Fibroblast of lung (primary cell): ENCODE results near the gene AKAP7. TPM values are rescaled to one million over a fixed set of nuclear protein-coding genes. Genes with fewer than 3 reads are reported as not detected.

Experiments used
- DNase-seq, 2 donors: peaks; one replicate each; pipeline versions ENCODE4 v3.0.0 to v3.0.0-alpha.2; 2010; ENCODE audit warnings: low read depth in 2 of 2
- H2AFZ ChIP-seq: 2 replicates; pipeline ENCODE4 v1.5.1; 2012; ENCODE audit warnings: low read length, control low read depth, inconsistent platforms
- H3K27ac ChIP-seq: 2 replicates; pipeline ENCODE4 v1.5.1; 2011; ENCODE audit warnings: low read length, control low read depth; ENCODE audit not compliant: insufficient read depth
- H3K27me3 ChIP-seq: 2 replicates; pipeline ENCODE4 v1.5.1; 2011; ENCODE audit warnings: mild to moderate bottlenecking, low read length; ENCODE audit not compliant: control insufficient read depth, insufficient read depth
- H3K36me3 ChIP-seq: 2 replicates; pipeline ENCODE4 v1.5.1; 2011; ENCODE audit warnings: low read length; ENCODE audit not compliant: control insufficient read depth, insufficient read depth
- H3K4me1 ChIP-seq: 2 replicates; pipeline ENCODE4 v1.5.1; 2011; ENCODE audit warnings: low read length; ENCODE audit not compliant: control insufficient read depth, insufficient read depth; ENCODE audit errors: extremely low read depth
- H3K4me2 ChIP-seq: 2 replicates; pipeline ENCODE4 v1.5.1; 2011; ENCODE audit warnings: low read length, control low read depth; ENCODE audit not compliant: insufficient read depth; ENCODE audit errors: extremely low read depth
- H3K4me3 ChIP-seq, 4 experiments: fragments of 200-600 bp in 1 of 4; sonication (generic) in 1 of 4; replicated peaks in 1 of 4; 2 replicates each; pipeline ENCODE4 v1.5.1; 2011 to 2016; ENCODE audit warnings: low read length in 4 of 4, low read depth in 3 of 4, mild to moderate bottlenecking in 3 of 4, control low read depth in 2 of 4, inconsistent platforms in 1 of 4, mixed read lengths in 1 of 4; ENCODE audit not compliant: insufficient read depth in 1 of 4; ENCODE audit errors: control extremely low read depth in 1 of 4
- H3K79me2 ChIP-seq: 2 replicates; pipeline ENCODE4 v1.5.1; 2012; ENCODE audit warnings: mild to moderate bottlenecking, low read length, inconsistent platforms; ENCODE audit not compliant: control insufficient read depth, insufficient read depth
- H3K9ac ChIP-seq: 2 replicates; pipeline ENCODE4 v1.5.1; 2011; ENCODE audit warnings: mild to moderate bottlenecking, low read length, control low read depth; ENCODE audit not compliant: insufficient read depth
- H3K9me3 ChIP-seq: 2 replicates; pipeline ENCODE4 v1.5.1; 2012; ENCODE audit warnings: low read depth, low read length; ENCODE audit not compliant: control insufficient read depth, insufficient read depth
- H4K20me1 ChIP-seq: 2 replicates; pipeline ENCODE4 v1.5.1; 2011; ENCODE audit warnings: low read length; ENCODE audit not compliant: control insufficient read depth, insufficient read depth; ENCODE audit errors: extremely low read depth
- CTCF ChIP-seq, 2 donors: IDR thresholded peaks in 1 of 2; conservative IDR thresholded peaks in 1 of 2; 1 replicate in 1 of 2; 2 replicates in 1 of 2; pipeline ENCODE4 v1.5.1; 2011 to 2012; ENCODE audit warnings: low read length in 2 of 2, control low read depth in 1 of 2, inconsistent platforms in 1 of 2, low read depth in 1 of 2, mild to moderate bottlenecking in 1 of 2
- EZH2 ChIP-seq: IDR thresholded peaks from 2 replicates; pipeline ENCODE4 v1.5.1; 2012; ENCODE audit warnings: low read length, control low read depth, mild to moderate bottlenecking; ENCODE audit errors: missing control alignments
- polyA plus RNA-seq, 2 donors: library from polyadenylated mRNA; depleted of rRNA in 1 of 2; stranded (reverse) in 1 of 2; unstranded in 1 of 2; fragments of >200 nt; gene quantifications; 2 replicates each; pipeline ENCODE4 v1.2.1, GENCODE V29; 2011 to 2012; ENCODE audit warnings: missing spikeins in 1 of 2
- total RNA-seq: library from RNA; depleted of rRNA; stranded (reverse); fragments of >200 nt; gene quantifications from 2 replicates; pipeline ENCODE4 v1.2.1, GENCODE V29; 2014

Gene AKAP7
- total and polyA plus RNA-seq, 2 donors (not counting 1 experiment from before 2014, with no cell fraction given) = 3.1 to 5.8 TPM

GRCh38 chr6:131303338-131303930, 168.2 kb downstream of the AKAP7 start:
- H3K79me2 ChIP-seq = no peaks in the 10 kb centered on the region
- no peak overlapping the region for H3K27ac ChIP-seq
- DNase-seq = no peak
- no peaks in the 10 kb centered on the region for H3K4me1 ChIP-seq
- TF ChIP-seq EZH2 (no peak), CTCF (conservative IDR thresholded peaks at IDR 0.05 in 1 of 2, IDR thresholded peaks at IDR 0.05 in 1 of 2; ENCODE audit: low read depth in 1 of 2, low read length in 2 of 2) (no peak)
- H3K4me2 ChIP-seq = no peak overlapping the region
- no peaks in the 10 kb centered on the region for H3K36me3 ChIP-seq
- no peaks in the 10 kb centered on the region for H4K20me1 ChIP-seq
- no peak overlapping the region for H2AFZ ChIP-seq
- H3K4me3 ChIP-seq = no peak overlapping the region
- H3K9ac ChIP-seq = no peak overlapping the region
- no peaks in the 10 kb centered on the region for H3K9me3 ChIP-seq
- H3K27me3 ChIP-seq = peaks cover 2% of the 10 kb centered on the region

- Histone ChIP-seq H3K27ac (no peak overlapping the region), H3K4me1 (no peaks in the 10 kb centered on the region), H3K79me2 (no peaks in the 10 kb centered on the region), H3K9ac (no peak overlapping the region), H3K4me2 (no peak overlapping the region), H3K36me3 (no peaks in the 10 kb centered on the region), H3K27me3 (peaks cover 2% of the 10 kb centered on the region), H4K20me1 (no peaks in the 10 kb centered on the region), H3K9me3 (no peaks in the 10 kb centered on the region), H3K4me3 (no peak overlapping the region), H2AFZ (no peak overlapping the region)
- DNase-seq = no peak
- TF ChIP-seq CTCF (conservative IDR thresholded peaks at IDR 0.05 in 1 of 2, IDR thresholded peaks at IDR 0.05 in 1 of 2; ENCODE audit: low read depth in 1 of 2, low read length in 2 of 2) = no peak
- no peak for TF ChIP-seq EZH2
Measured at GRCh38 chr6:131305037-131305850, 170.0 kb downstream of the AKAP7 start.

DNA sequence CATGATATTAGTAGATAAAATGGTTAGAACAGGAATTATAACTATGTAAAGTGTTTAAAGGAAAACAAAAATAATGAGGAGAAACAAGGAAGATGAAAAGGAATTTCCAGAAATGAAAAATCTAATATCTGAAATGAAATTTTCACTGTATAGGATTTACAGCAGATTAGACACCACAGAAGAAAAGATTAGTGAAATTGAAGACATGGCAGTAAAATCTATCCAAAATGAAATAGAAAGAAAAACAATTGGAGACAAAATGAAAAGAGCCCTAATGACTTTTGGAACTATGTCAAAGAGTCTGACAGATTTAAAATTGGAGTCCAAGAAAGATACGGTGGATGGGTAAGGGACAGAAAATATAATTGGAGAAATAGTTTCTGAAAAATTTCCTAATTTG, 174.2 kb downstream of the AKAP7 start:
- H3K4me1 ChIP-seq = no peaks in the 10 kb centered on the region
- H3K9me3 ChIP-seq = no peaks in the 10 kb centered on the region
- no peak overlapping the region for H3K4me2 ChIP-seq
- H3K79me2 ChIP-seq = no peaks in the 10 kb centered on the region
- H3K27ac ChIP-seq = no peak overlapping the region
- no peak overlapping the region for H3K9ac ChIP-seq
- no peaks in the 10 kb centered on the region for H3K36me3 ChIP-seq
- no peak overlapping the region for H3K4me3 ChIP-seq
- no peak overlapping the region for H2AFZ ChIP-seq
- no peaks in the 10 kb centered on the region for H4K20me1 ChIP-seq
- peaks cover 2% of the 10 kb centered on the region for H3K27me3 ChIP-seq
- no peak for DNase-seq
- no peak for TF ChIP-seq EZH2
- no peak for TF ChIP-seq CTCF (conservative IDR thresholded peaks at IDR 0.05 in 1 of 2, IDR thresholded peaks at IDR 0.05 in 1 of 2; ENCODE audit: low read depth in 1 of 2, low read length in 2 of 2)
